ENCODE data around the gene ARHGAP12. TPM values are rescaled to one million over a fixed set of nuclear protein-coding genes. Genes with fewer than 3 reads are reported as not detected.

The ARHGAP12 gene
- polyA plus RNA-seq, 1 of the 3 experiments (the other 2 are of a cell fraction) = 8.6 TPM

GRCh38 chr10:31940839-31941653, 12.4 kb upstream of the ARHGAP12 start (continued):
- 0 out of 2 replicates have a peak, but pooled peaks have one; percentile 62 for TF ChIP-seq FOXM1 (IDR thresholded peaks at IDR 0.05; ENCODE audit: low read depth)
- no peak for TF ChIP-seq SMC3 (IDR thresholded peaks at IDR 0.05; ENCODE audit: low read depth, low read length)
- TF ChIP-seq POLR2AphosphoS5 (IDR thresholded peaks at IDR 0.05; ENCODE audit: low read depth, low read length) = peak; percentile 85; the same call in 1 of the 2 replicates
- TF ChIP-seq ELF1 (IDR thresholded peaks at IDR 0.05) = no peak
- TF ChIP-seq SIN3A (IDR thresholded peaks at IDR 0.05; ENCODE audit: borderline replicate concordance, low read depth, low read length) = no peak; the same call in 1 of the 2 replicates
- no peak for TF ChIP-seq TAF1 (IDR thresholded peaks at IDR 0.05; ENCODE audit: borderline replicate concordance, low read depth, low read length)
- TF ChIP-seq, protein P1, sequence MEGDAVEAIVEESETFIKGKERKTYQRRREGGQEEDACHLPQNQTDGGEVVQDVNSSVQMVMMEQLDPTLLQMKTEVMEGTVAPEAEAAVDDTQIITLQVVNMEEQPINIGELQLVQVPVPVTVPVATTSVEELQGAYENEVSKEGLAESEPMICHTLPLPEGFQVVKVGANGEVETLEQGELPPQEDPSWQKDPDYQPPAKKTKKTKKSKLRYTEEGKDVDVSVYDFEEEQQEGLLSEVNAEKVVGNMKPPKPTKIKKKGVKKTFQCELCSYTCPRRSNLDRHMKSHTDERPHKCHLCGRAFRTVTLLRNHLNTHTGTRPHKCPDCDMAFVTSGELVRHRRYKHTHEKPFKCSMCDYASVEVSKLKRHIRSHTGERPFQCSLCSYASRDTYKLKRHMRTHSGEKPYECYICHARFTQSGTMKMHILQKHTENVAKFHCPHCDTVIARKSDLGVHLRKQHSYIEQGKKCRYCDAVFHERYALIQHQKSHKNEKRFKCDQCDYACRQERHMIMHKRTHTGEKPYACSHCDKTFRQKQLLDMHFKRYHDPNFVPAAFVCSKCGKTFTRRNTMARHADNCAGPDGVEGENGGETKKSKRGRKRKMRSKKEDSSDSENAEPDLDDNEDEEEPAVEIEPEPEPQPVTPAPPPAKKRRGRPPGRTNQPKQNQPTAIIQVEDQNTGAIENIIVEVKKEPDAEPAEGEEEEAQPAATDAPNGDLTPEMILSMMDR (IDR thresholded peaks at IDR 0.05) = no peak
- TF ChIP-seq, protein P2, sequence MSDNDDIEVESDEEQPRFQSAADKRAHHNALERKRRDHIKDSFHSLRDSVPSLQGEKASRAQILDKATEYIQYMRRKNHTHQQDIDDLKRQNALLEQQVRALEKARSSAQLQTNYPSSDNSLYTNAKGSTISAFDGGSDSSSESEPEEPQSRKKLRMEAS (IDR thresholded peaks at IDR 0.05; ENCODE audit: low read depth) = peak; percentile 57; the same call in 1 of the 2 replicates
- peak; percentile 98 for TF ChIP-seq FOSL2 (IDR thresholded peaks at IDR 0.05; ENCODE audit: borderline replicate concordance, low read depth)
- peak; percentile 53; the same call in 1 of the 2 replicates for TF ChIP-seq YY1 (IDR thresholded peaks at IDR 0.05; ENCODE audit: low read depth)
- peak; percentile 72 to 94 for TF ChIP-seq EP300 (IDR thresholded peaks at IDR 0.05; ENCODE audit: borderline replicate concordance in 1 of 2, low read depth in 1 of 2, low read length in 1 of 2)

DNA sequence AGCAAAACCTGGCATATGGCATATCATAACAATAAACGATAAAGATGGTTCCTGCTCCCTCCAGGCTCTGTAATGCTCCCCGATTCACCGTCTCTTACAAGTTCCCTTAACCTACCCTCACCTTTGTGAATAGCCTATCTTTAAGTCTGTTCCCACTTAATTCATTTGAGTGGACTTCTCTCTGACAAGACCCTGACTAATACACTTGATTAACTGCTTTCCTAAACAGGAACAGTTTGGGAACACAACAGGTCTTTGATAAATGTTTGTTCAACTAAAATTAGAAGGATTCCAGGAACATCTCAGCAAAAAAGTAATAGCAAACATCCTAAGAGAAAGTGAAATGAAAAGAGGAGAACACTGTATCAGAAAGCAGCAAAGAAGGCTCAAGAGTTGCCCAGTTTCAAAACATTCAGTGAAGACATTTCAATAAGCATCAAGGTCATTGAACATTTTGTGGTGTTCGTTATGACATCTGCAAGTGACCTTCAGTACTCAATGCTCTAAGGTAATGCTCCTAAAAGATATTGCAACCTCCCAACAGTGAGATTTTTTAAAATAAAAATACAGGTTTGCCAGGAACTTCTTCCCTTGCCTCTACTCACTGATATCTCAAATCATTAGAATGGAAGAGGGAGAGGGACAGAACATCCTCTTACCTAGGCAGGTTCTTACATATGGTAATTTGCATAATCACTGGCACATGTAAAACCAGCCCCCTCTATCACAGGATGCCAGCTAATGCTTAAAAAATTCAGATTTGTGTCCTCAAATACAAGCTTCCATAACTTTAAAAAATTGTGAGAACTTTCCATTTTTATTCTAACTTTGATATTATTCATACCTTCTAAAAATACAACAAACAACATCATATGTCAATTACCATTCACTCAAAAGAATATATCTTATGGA, 11.4 kb upstream of the ARHGAP12 start:
- no peaks in the 10 kb centered on the region for H4K20me1 ChIP-seq (ENCODE audit: insufficient read depth)
- POLR2A ChIA-PET = no interaction called here
- H3K27ac ChIP-seq (ENCODE audit: low read depth in 2 of 2, low read length in 1 of 2) = peak overlapping the region; percentile 64 to 96
- H2AFZ ChIP-seq (ENCODE audit: low read depth) = no peak overlapping the region; the same call in 1 of the 2 replicates
- H3K27me3 ChIP-seq (ENCODE audit: insufficient read depth) = no peaks in the 10 kb centered on the region
- 75% methylated on average over 4 of the region's 4 CpGs for WGBS (ENCODE audit: low lambda C conversion rate)
- peaks cover 16 to 40% of the 10 kb centered on the region in 2 experiments for H3K4me1 ChIP-seq (ENCODE audit: control insufficient read depth in 1 of 2, insufficient read depth in 2 of 2, low read depth in 1 of 2, low read length in 1 of 2)
- peaks cover 43% of the 10 kb centered on the region for H3F3A ChIP-seq (replicated peaks; ENCODE audit: insufficient read depth)
- CTCF ChIA-PET = interaction anchor here (0.8 kb wide), 1 partner anchor 78 kb away, joined by 7 read pairs; no protein-coding TSS in a partner anchor
- H3K4me3 ChIP-seq (ENCODE audit: low read depth in 2 of 2, low read length in 1 of 2) = no peak overlapping the region
- H3K9ac ChIP-seq = peak overlapping the region; percentile 68; the same call in 1 of the 2 replicates
- H3K9me3 ChIP-seq = no peaks in the 10 kb centered on the region
- no peaks in the 10 kb centered on the region for H3K79me2 ChIP-seq (ENCODE audit: insufficient read depth)
- TF ChIP-seq CHD2 (IDR thresholded peaks at IDR 0.05; ENCODE audit: low read length, partially characterized antibody) = no peak
- TF ChIP-seq FOSL2 (IDR thresholded peaks at IDR 0.05; ENCODE audit: borderline replicate concordance, low read depth) = peak; percentile 3; the same call in 1 of the 2 replicates
- TF ChIP-seq, protein P3, sequence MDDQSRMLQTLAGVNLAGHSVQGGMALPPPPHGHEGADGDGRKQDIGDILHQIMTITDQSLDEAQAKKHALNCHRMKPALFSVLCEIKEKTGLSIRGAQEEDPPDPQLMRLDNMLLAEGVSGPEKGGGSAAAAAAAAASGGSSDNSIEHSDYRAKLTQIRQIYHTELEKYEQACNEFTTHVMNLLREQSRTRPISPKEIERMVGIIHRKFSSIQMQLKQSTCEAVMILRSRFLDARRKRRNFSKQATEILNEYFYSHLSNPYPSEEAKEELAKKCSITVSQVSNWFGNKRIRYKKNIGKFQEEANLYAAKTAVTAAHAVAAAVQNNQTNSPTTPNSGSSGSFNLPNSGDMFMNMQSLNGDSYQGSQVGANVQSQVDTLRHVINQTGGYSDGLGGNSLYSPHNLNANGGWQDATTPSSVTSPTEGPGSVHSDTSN (IDR thresholded peaks at IDR 0.05) = peak; percentile 47
- DNase-seq = peak; percentile 19
- H3K9me2 ChIP-seq = no peaks in the 10 kb centered on the region
- H3K36me3 ChIP-seq (replicated peaks in 1 of 2; ENCODE audit: control insufficient read depth in 1 of 2, insufficient read depth in 2 of 2, low read length in 1 of 2) = no peaks in the 10 kb centered on the region
- peak overlapping the region; percentile 60 for H3K4me2 ChIP-seq
